ENCODE results near the gene RNF157.
"Not testable (repeated sequence)": the region's sequence is repeated elsewhere in the genome, so short reads cannot be mapped to it uniquely, and the experiment has no call there.

RNF157 gene

GRCh38 chr17:76254275-76254674, 14.0 kb upstream of the RNF157 start:
- DNase-seq (ENCODE audit: low read depth in 2 of 2) = no peak

GRCh38 chr17:76253841-76254240, 13.5 kb upstream of the RNF157 start:
- no peak for DNase-seq (ENCODE audit: low read depth in 2 of 2)

GRCh38 chr17:76252967-76253766, 12.9 kb upstream of the RNF157 start:
- DNase-seq (ENCODE audit: low read depth in 2 of 2) = not testable (repeated sequence)

- DNase-seq (ENCODE audit: low read depth in 2 of 2) = no peak
These were observed 12.0 kb upstream of the RNF157 start for GRCh38 chr17:76252040-76252954.

- DNase-seq (ENCODE audit: low read depth in 2 of 2) = no peak
These were observed 11.3 kb upstream of the RNF157 start for GRCh38 chr17:76251478-76252039.

GRCh38 chr17:76250141-76250540, 9.8 kb upstream of the RNF157 start:
- DNase-seq (ENCODE audit: low read depth in 2 of 2) = no peak

GRCh38 chr17:76248013-76248782, 7.9 kb upstream of the RNF157 start:
- DNase-seq (ENCODE audit: low read depth in 2 of 2) = no peak

GRCh38 chr17:76247304-76247703, 7.0 kb upstream of the RNF157 start:
- DNase-seq (ENCODE audit: low read depth in 2 of 2) = no peak

- DNase-seq (ENCODE audit: low read depth in 2 of 2) = no peak
These were observed 6.1 kb upstream of the RNF157 start for GRCh38 chr17:76246080-76247066.

GRCh38 chr17:76244721-76245120, 4.4 kb upstream of the RNF157 start:
- not testable (repeated sequence) for DNase-seq (ENCODE audit: low read depth in 2 of 2)

- no peak for DNase-seq (ENCODE audit: low read depth in 2 of 2)
These were observed 3.8 kb upstream of the RNF157 start for GRCh38 chr17:76243826-76244679.

GRCh38 chr17:76241691-76242255, 1.5 kb upstream of the RNF157 start:
- DNase-seq (ENCODE audit: low read depth in 2 of 2) = no peak

- DNase-seq (ENCODE audit: low read depth in 2 of 2) = no peak
These were observed 878 bp upstream of the RNF157 start for GRCh38 chr17:76241204-76241538.

GRCh38 chr17:76239538-76240274, 587 bp downstream of the RNF157 start:
- DNase-seq (ENCODE audit: low read depth in 2 of 2) = no peak

GRCh38 chr17:76238847-76239537, 1.3 kb downstream of the RNF157 start:
- DNase-seq (ENCODE audit: low read depth in 2 of 2) = no peak

GRCh38 chr17:76237859-76238313, 2.4 kb downstream of the RNF157 start:
- DNase-seq (ENCODE audit: low read depth in 2 of 2) = no peak

GRCh38 chr17:76236603-76237002, 3.7 kb downstream of the RNF157 start:
- no peak for DNase-seq (ENCODE audit: low read depth in 2 of 2)

GRCh38 chr17:76235883-76236282, 4.4 kb downstream of the RNF157 start:
- no peak for DNase-seq (ENCODE audit: low read depth in 2 of 2)

Measured in stimulated activated CD4-positive, alpha-beta T cell treated with anti-CD3 and anti-CD28 coated beads, Interleukin-1b, Interleukin-23, amount 100 ng/mL, for 4 hours (primary cell).